Adrenal gland (tissue), 12 donors: ENCODE measurements around the gene PHC2. TPM values are rescaled to one million over a fixed set of nuclear protein-coding genes. Genes with fewer than 3 reads are reported as not detected.
A peak's percentile ranks its signal among the peaks of the same experiment; 100 is the strongest.

ENCODE experiments used
- DNase-seq, 7 donors: peaks; one replicate each; pipeline ENCODE4 v3.0.0-alpha.2; 2019 to 2020
- H3K27ac ChIP-seq, 5 donors: fragments of 200-600 bp; sonication (generic) in 4 of 5; 1 replicate in 3 of 5; 2 replicates in 2 of 5; pipeline versions ENCODE4 v1.5.1 to v1.8.0; 2016 to 2020; ENCODE audit warnings: mild to moderate bottlenecking in 1 of 5
- H3K27me3 ChIP-seq: fragments of 200-600 bp; 2 replicates; pipeline ENCODE4 v1.8.0; 2021
- H3K36me3 ChIP-seq, 2 donors: fragments of 200-600 bp; replicated peaks in 1 of 2; 1 replicate in 1 of 2; 2 replicates in 1 of 2; pipeline versions ENCODE4 v1.5.1 to v1.8.0; 2018 to 2022
- H3K4me1 ChIP-seq, 2 donors: fragments of 200-600 bp; replicated peaks in 1 of 2; 1 replicate in 1 of 2; 2 replicates in 1 of 2; pipeline versions ENCODE4 v1.5.1 to v1.8.0; 2018 to 2021
- H3K4me3 ChIP-seq, 4 donors: fragments of 200-600 bp; sonication (generic) in 3 of 4; one replicate each; pipeline ENCODE4 v1.5.1; 2016 to 2018
- H3K9me3 ChIP-seq, 3 donors: fragments of 200-600 bp; sonication (generic) in 1 of 3; replicated peaks in 1 of 3; 1 replicate in 2 of 3; 2 replicates in 1 of 3; pipeline versions ENCODE4 v1.5.1 to v1.8.0; 2016 to 2021
- POLR2A ChIP-seq, 2 donors: fragments of 450-650 bp; IDR thresholded peaks; one replicate each; pipeline ENCODE4 v1.6.1; 2017; ENCODE audit warnings: antibody characterized with exemption in 2 of 2, mild to moderate bottlenecking in 2 of 2, moderate library complexity in 1 of 2
- WGBS, 4 donors: extraction: QIAGEN DNeasy Blood & Tissue Kit in 2 of 4; methylation state at CpG; one replicate each; pipeline versions ENCODE4 v1.1.5 to v1.1.7; 2013 to 2017; 5-methylcytosine and 5-hydroxymethylcytosine counted together
- intact Hi-C, 2 donors: fragments of 100-400 bp; cut with DNase I; formaldehyde crosslinking; loops; one replicate each; pipeline versions ENCODE4 v1.14.1 to v1.15.0; 2022 to 2023
- polyA plus RNA-seq, 3 donors: library from polyadenylated mRNA; stranded (reverse); fragments of 200-250 nt in 2 of 3; fragments of 350-450 nt in 1 of 3; fragmentation: Illumina TruSeq in 1 of 3; extraction: RNeasy Lipid Tissue Mini Kit (QIAGEN cat#74804) in 1 of 3; gene quantifications; one replicate each; pipeline ENCODE4 v1.2.3, GENCODE V29; 2013 to 2014
- total RNA-seq, 9 donors: library from RNA; depleted of rRNA in 4 of 9; stranded (reverse); fragments of >200 nt in 4 of 9; fragments of 120-200 nt in 1 of 9; fragmentation: NEBNext Ultra II Directional in 1 of 9; extraction: Animal tissue kit (Norgen Biotek cat#: 25700) in 1 of 9; gene quantifications; one replicate each; pipeline versions ENCODE4 v1.1.0 to v1.2.4, GENCODE V29; 2013 to 2023
- TF ChIP-seq, protein P1 (sequence below), 6 experiments: fragments of 450-650 bp in 4 of 6; fragments of 200-600 bp in 2 of 6; sonication (generic) in 1 of 6; IDR thresholded peaks; 1 replicate in 5 of 6; 2 replicates in 1 of 6; pipeline versions ENCODE4 v1.5.1 to v1.8.0; 2016 to 2021; ENCODE audit warnings: antibody characterized with exemption in 6 of 6, mild to moderate bottlenecking in 2 of 6, moderate library complexity in 1 of 6
- donor health status: healthy with polysubstance abuse.
- donor health status: Bipolar disorder and iron deficiency.
- donor health status: DM: yes; HTN: yes; CAD: no.
- donor health status: DM: no; HTN: no; CAD: no.
- donor health status: DM: no; HTN: no; CAD: no.
- donor health status: DM: yes; HTN: yes; CAD: no.

Gene PHC2
- total and polyA plus RNA-seq, 12 donors: 24.9 to 164 (median 112) TPM

- DNase-seq: peak in 1 of 7 donors; percentile 8
- H3K27ac ChIP-seq: no peak overlapping the region
- H3K4me3 ChIP-seq: no peak overlapping the region
- peaks cover 0 to 19% of the 10 kb centered on the region in 2 donors for H3K4me1 ChIP-seq
- no peaks in the 10 kb centered on the region for H3K27me3 ChIP-seq
- no peaks in the 10 kb centered on the region for H3K9me3 ChIP-seq
- peaks cover 0 to 10% of the 10 kb centered on the region in 2 donors for H3K36me3 ChIP-seq
- no peak for TF ChIP-seq POLR2A (IDR thresholded peaks at IDR 0.05)
- TF ChIP-seq, protein P1, sequence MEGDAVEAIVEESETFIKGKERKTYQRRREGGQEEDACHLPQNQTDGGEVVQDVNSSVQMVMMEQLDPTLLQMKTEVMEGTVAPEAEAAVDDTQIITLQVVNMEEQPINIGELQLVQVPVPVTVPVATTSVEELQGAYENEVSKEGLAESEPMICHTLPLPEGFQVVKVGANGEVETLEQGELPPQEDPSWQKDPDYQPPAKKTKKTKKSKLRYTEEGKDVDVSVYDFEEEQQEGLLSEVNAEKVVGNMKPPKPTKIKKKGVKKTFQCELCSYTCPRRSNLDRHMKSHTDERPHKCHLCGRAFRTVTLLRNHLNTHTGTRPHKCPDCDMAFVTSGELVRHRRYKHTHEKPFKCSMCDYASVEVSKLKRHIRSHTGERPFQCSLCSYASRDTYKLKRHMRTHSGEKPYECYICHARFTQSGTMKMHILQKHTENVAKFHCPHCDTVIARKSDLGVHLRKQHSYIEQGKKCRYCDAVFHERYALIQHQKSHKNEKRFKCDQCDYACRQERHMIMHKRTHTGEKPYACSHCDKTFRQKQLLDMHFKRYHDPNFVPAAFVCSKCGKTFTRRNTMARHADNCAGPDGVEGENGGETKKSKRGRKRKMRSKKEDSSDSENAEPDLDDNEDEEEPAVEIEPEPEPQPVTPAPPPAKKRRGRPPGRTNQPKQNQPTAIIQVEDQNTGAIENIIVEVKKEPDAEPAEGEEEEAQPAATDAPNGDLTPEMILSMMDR (IDR thresholded peaks at IDR 0.05): no peak
- 88 to 94% (median 90%) methylated on average over 15 to 16 of the region's 16 CpGs for WGBS, 4 donors
- intact Hi-C loops: no loop called here
Measured at GRCh38 chr1:33288976-33289857, 141.7 kb downstream of the PHC2 start.

DNA sequence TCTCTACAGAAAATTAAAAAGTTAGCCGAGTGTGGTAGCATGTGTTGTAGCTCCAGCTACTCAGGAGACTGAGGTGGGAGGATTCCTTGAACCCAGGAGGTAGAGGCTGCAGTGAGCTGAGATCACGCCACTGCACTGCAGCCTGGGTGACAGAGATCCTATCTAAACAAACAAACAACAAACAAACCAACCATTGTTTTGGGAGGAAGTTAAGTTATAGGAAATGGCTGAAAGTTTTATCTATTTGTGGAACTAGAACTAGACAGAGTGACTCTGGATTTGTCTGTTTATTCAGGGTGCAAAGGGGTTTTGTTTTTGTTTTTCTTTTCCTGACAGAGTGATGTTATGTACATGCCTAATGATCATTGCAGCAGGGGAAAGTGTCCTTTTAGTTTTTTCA lies 143.6 kb downstream of the PHC2 start:
- DNase-seq: peak in 1 of 7 donors; percentile 9
- TF ChIP-seq, protein P1 (IDR thresholded peaks at IDR 0.05): no peak
- TF ChIP-seq POLR2A (IDR thresholded peaks at IDR 0.05): no peak
- peaks cover 0 to 14% of the 10 kb centered on the region in 2 donors for H3K36me3 ChIP-seq

GRCh38 chr1:33286451-33287185 lies 144.3 kb downstream of the PHC2 start:
- peak in 1 of 7 donors; percentile 8 for DNase-seq
- H3K9me3 ChIP-seq: no peaks in the 10 kb centered on the region
- TF ChIP-seq, protein P1 (IDR thresholded peaks at IDR 0.05): no peak
- no peak for TF ChIP-seq POLR2A (IDR thresholded peaks at IDR 0.05)
- 73 to 80% (median 76%) methylated on average over 8 of the region's 8 CpGs for WGBS, 4 donors
- peak overlapping the region in 1 of 5 donors; percentile 26 for H3K27ac ChIP-seq
- no peak overlapping the region for H3K4me3 ChIP-seq
- peaks cover 0 to 21% of the 10 kb centered on the region in 2 donors for H3K36me3 ChIP-seq
- no peaks in the 10 kb centered on the region for H3K27me3 ChIP-seq
- intact Hi-C loops: no loop called here
- peaks cover 0 to 19% of the 10 kb centered on the region in 2 donors for H3K4me1 ChIP-seq

More for the DNA sequence above, 143.6 kb downstream of the PHC2 start:
- WGBS, 4 donors: 72 to 84% (median 77%) methylated on average over 2 of the region's 2 CpGs
- Histone ChIP-seq H3K4me3 (no peak overlapping the region), H3K27ac (peak overlapping the region in 1 of 5 donors; percentile 26), H3K27me3 (no peaks in the 10 kb centered on the region), H3K9me3 (no peaks in the 10 kb centered on the region), H3K4me1 (peaks cover 0 to 19% of the 10 kb centered on the region in 2 donors)
- intact Hi-C loops: no loop called here

- Histone ChIP-seq H3K36me3 (peaks cover 0 to 44% of the 10 kb centered on the region in 2 donors), H3K4me3 (no peak overlapping the region), H3K27me3 (no peaks in the 10 kb centered on the region), H3K4me1 (peaks cover 0 to 19% of the 10 kb centered on the region in 2 donors), H3K27ac (no peak overlapping the region), H3K9me3 (no peaks in the 10 kb centered on the region)
- intact Hi-C loops: no loop called here
- 75 to 89% (median 84%) methylated on average over 6 of the region's 6 CpGs for WGBS, 4 donors
- TF ChIP-seq, protein P1 (IDR thresholded peaks at IDR 0.05): no peak
- no peak for TF ChIP-seq POLR2A (IDR thresholded peaks at IDR 0.05)
- DNase-seq: no peak
Measured at GRCh38 chr1:33284049-33284448, 146.8 kb downstream of the PHC2 start.
